ENCODE data around the gene IL4R. TPM values are rescaled to one million over a fixed set of nuclear protein-coding genes. Genes with fewer than 3 reads are reported as not detected.
"Not testable (repeated sequence)": the region's sequence is repeated elsewhere in the genome, so short reads cannot be mapped to it uniquely, and the experiment has no call there.

Gene IL4R
- total RNA-seq, 1 donor from 2014 or later, result 12.3 TPM

- TF ChIP-seq CTCF (conservative IDR thresholded peaks at IDR 0.05), result no peak
- DNase-seq (ENCODE audit: extremely low spot score, unreplicated experiment), result no peak
- no peaks in the 10 kb centered on the region for H3K9me3 Mint-ChIP-seq
- no peaks in the 10 kb centered on the region for H3K36me3 Mint-ChIP-seq
- no peaks in the 10 kb centered on the region for H3K4me1 Mint-ChIP-seq (ENCODE audit: unreplicated experiment)
- no peaks in the 10 kb centered on the region for H3K27me3 Mint-ChIP-seq
- H3K27ac Mint-ChIP-seq, result no peak overlapping the region
- H3K4me3 Mint-ChIP-seq, result no peak overlapping the region
Measured at GRCh38 chr16:27287051-27287811, 26.5 kb upstream of the IL4R start.

- Mint-ChIP-seq H3K4me3 (no peak overlapping the region), H3K36me3 (no peaks in the 10 kb centered on the region), H3K27me3 (no peaks in the 10 kb centered on the region), H3K9me3 (no peaks in the 10 kb centered on the region), H3K27ac (no peak overlapping the region), H3K4me1 (ENCODE audit: unreplicated experiment) (no peaks in the 10 kb centered on the region)
- no peak for TF ChIP-seq CTCF (conservative IDR thresholded peaks at IDR 0.05)
- DNase-seq (ENCODE audit: extremely low spot score, unreplicated experiment), result peak; percentile 44
Measured at GRCh38 chr16:27287887-27288286, 25.9 kb upstream of the IL4R start.

- not testable (repeated sequence) for H3K4me3 Mint-ChIP-seq; H3K36me3 Mint-ChIP-seq; H3K27ac Mint-ChIP-seq; H3K27me3 Mint-ChIP-seq; H3K4me1 Mint-ChIP-seq (ENCODE audit: unreplicated experiment); H3K9me3 Mint-ChIP-seq
- peak; percentile 20 for DNase-seq (ENCODE audit: extremely low spot score, unreplicated experiment)
Measured at GRCh38 chr16:27288313-27288712, 25.5 kb upstream of the IL4R start.

GRCh38 chr16:27289669-27290068 lies 24.1 kb upstream of the IL4R start:
- no peak for TF ChIP-seq CTCF (conservative IDR thresholded peaks at IDR 0.05)
- H3K27ac Mint-ChIP-seq, result no peak overlapping the region
- H3K4me3 Mint-ChIP-seq, result no peak overlapping the region
- H3K4me1 Mint-ChIP-seq (ENCODE audit: unreplicated experiment), result no peaks in the 10 kb centered on the region
- no peaks in the 10 kb centered on the region for H3K27me3 Mint-ChIP-seq
- no peaks in the 10 kb centered on the region for H3K9me3 Mint-ChIP-seq
- no peaks in the 10 kb centered on the region for H3K36me3 Mint-ChIP-seq
- DNase-seq (ENCODE audit: extremely low spot score, unreplicated experiment), result no peak

GRCh38 chr16:27290562-27290961 lies 23.2 kb upstream of the IL4R start:
- DNase-seq (ENCODE audit: extremely low spot score, unreplicated experiment), result no peak
- no peaks in the 10 kb centered on the region for H3K36me3 Mint-ChIP-seq
- no peak overlapping the region for H3K27ac Mint-ChIP-seq
- H3K4me1 Mint-ChIP-seq (ENCODE audit: unreplicated experiment), result no peaks in the 10 kb centered on the region
- no peak for TF ChIP-seq CTCF (conservative IDR thresholded peaks at IDR 0.05)
- H3K9me3 Mint-ChIP-seq, result no peaks in the 10 kb centered on the region
- H3K4me3 Mint-ChIP-seq, result no peak overlapping the region
- no peaks in the 10 kb centered on the region for H3K27me3 Mint-ChIP-seq

- Mint-ChIP-seq H3K27me3 (no peaks in the 10 kb centered on the region), H3K36me3 (no peaks in the 10 kb centered on the region), H3K27ac (no peak overlapping the region), H3K4me1 (ENCODE audit: unreplicated experiment) (no peaks in the 10 kb centered on the region), H3K9me3 (no peaks in the 10 kb centered on the region), H3K4me3 (no peak overlapping the region)
- no peak for TF ChIP-seq CTCF (conservative IDR thresholded peaks at IDR 0.05)
- peak; percentile 44 for DNase-seq (ENCODE audit: extremely low spot score, unreplicated experiment)
Measured at GRCh38 chr16:27291106-27291505, 22.7 kb upstream of the IL4R start.

All from type B pancreatic cell (in vitro differentiated cells).